B cell (primary cell): ENCODE measurements around the gene FTO. TPM values are rescaled to one million over a fixed set of nuclear protein-coding genes. Genes with fewer than 3 reads are reported as not detected.

Source experiments
- ATAC-seq: fragments of 200-7000 bp; cut with Tn5 transposase; one replicate; pipeline ENCODE4 v1.10.0; 2021; ENCODE audit warnings: low read depth, mild to moderate bottlenecking, moderate number of reproducible peaks, moderate library complexity
- CTCF ChIA-PET: fragments of 350-600 bp; sonication (Branson Sonifier 250); formaldehyde crosslinking; loops from one replicate; lab custom pipeline; 2021; ENCODE audit warnings: antibody characterized with exemption, inconsistent platforms; lab: Charles Lee
- POLR2A ChIA-PET: fragments of 350-600 bp; sonication (Branson Sonifier 250); formaldehyde crosslinking; loops from one replicate; lab custom pipeline; 2021; ENCODE audit warnings: antibody characterized with exemption; lab: Charles Lee
- DNase-seq: peaks from one replicate; pipeline ENCODE4 v3.0.0; 2013
- H2AFZ ChIP-seq: 2 replicates; pipeline ENCODE4 v1.6.1; 2012; ENCODE audit warnings: mild to moderate bottlenecking, low read depth, low read length; ENCODE audit not compliant: insufficient read depth, poor library complexity, severe bottlenecking
- H3K27ac ChIP-seq, 2 donors: 1 replicate in 1 of 2; 2 replicates in 1 of 2; pipeline ENCODE4 v1.5.1; 2012 to 2013; ENCODE audit warnings: low read length in 2 of 2, mild to moderate bottlenecking in 2 of 2, moderate library complexity in 1 of 2
- H3K27me3 ChIP-seq, 4 experiments: fragments of 200-600 bp in 1 of 4; sonication (generic) in 1 of 4; replicated peaks in 1 of 4; 1 replicate in 2 of 4; 2 replicates in 2 of 4; pipeline versions ENCODE4 v1.6.1 to v1.7.0; 2013 to 2016; ENCODE audit warnings: low read length in 3 of 4, mild to moderate bottlenecking in 2 of 4, mixed read lengths in 1 of 4, moderate library complexity in 1 of 4; ENCODE audit not compliant: insufficient read depth in 4 of 4, control insufficient read depth in 3 of 4; ENCODE audit errors: control extremely low read depth in 1 of 4
- H3K36me3 ChIP-seq, 2 experiments: replicated peaks in 1 of 2; 1 replicate in 1 of 2; 2 replicates in 1 of 2; pipeline versions ENCODE4 v1.6.1 to v1.7.1; 2013; ENCODE audit warnings: low read length in 1 of 2; ENCODE audit not compliant: insufficient read depth in 2 of 2, control insufficient read depth in 1 of 2; ENCODE audit errors: control extremely low read depth in 1 of 2, extremely low read depth in 1 of 2
- H3K4me1 ChIP-seq, 2 donors: fragments of 200-600 bp in 1 of 2; sonication (generic) in 1 of 2; 1 replicate in 1 of 2; 2 replicates in 1 of 2; pipeline versions ENCODE4 v1.5.1 to v1.6.1; 2013 to 2017; ENCODE audit warnings: low read length in 2 of 2; ENCODE audit not compliant: control insufficient read depth in 2 of 2, insufficient read depth in 2 of 2
- H3K4me2 ChIP-seq: replicated peaks from 2 replicates; pipeline ENCODE3; 2012; ENCODE audit warnings: mild to moderate bottlenecking, low read depth, low read length; ENCODE audit not compliant: poor library complexity, severe bottlenecking
- H3K4me3 ChIP-seq, 5 experiments: fragments of 200-600 bp in 1 of 5; sonication (generic) in 1 of 5; 1 replicate in 3 of 5; 2 replicates in 2 of 5; pipeline versions ENCODE4 v1.5.1 to v1.7.0; 2011 to 2016; ENCODE audit warnings: low read length in 4 of 5, mild to moderate bottlenecking in 4 of 5, low read depth in 2 of 5, control low read depth in 1 of 5, moderate library complexity in 1 of 5; ENCODE audit not compliant: insufficient read depth in 1 of 5; ENCODE audit errors: control extremely low read depth in 1 of 5, extremely low read depth in 1 of 5
- H3K79me2 ChIP-seq: fragments of 200-600 bp; sonication (generic); one replicate; pipeline ENCODE4 v1.6.0; 2016; ENCODE audit warnings: low read length; ENCODE audit not compliant: control insufficient read depth, insufficient read depth
- H3K9ac ChIP-seq: fragments of 200-600 bp; sonication (generic); 2 replicates; pipeline ENCODE4 v1.6.1; 2017; ENCODE audit warnings: mild to moderate bottlenecking, low read length, moderate library complexity
- H3K9me3 ChIP-seq, 3 donors: one replicate each; pipeline versions ENCODE4 v1.6.1 to v1.7.1; 2013; ENCODE audit warnings: low read length in 2 of 3; ENCODE audit not compliant: control insufficient read depth in 2 of 3, insufficient read depth in 1 of 3; ENCODE audit errors: control extremely low read depth in 1 of 3
- H4K20me1 ChIP-seq: 2 replicates; pipeline ENCODE4 v1.6.0; 2012; ENCODE audit warnings: mild to moderate bottlenecking, low read length; ENCODE audit not compliant: insufficient read depth, control insufficient read depth, poor library complexity, severe bottlenecking
- H3K27ac Mint-ChIP-seq: one replicate; pipeline ENCODE4 v1.8.0; 2021; ENCODE audit warnings: mixed read lengths
- H3K27me3 Mint-ChIP-seq: one replicate; pipeline ENCODE4 v1.8.0; 2021; ENCODE audit warnings: mixed read lengths
- H3K4me1 Mint-ChIP-seq: one replicate; pipeline ENCODE4 v1.8.0; 2021; ENCODE audit warnings: mixed read lengths
- H3K4me3 Mint-ChIP-seq: one replicate; pipeline ENCODE4 v1.8.0; 2021; ENCODE audit warnings: mixed read lengths
- H3K9me3 Mint-ChIP-seq: one replicate; pipeline ENCODE4 v1.8.0; 2022; ENCODE audit warnings: mixed read lengths; ENCODE audit not compliant: insufficient read depth
- CTCF ChIP-seq: fragments of 200-600 bp; IDR thresholded peaks from one replicate; pipeline ENCODE4 v1.8.0; 2022; ENCODE audit warnings: antibody characterized with exemption, mild to moderate bottlenecking
- EZH2 ChIP-seq: IDR thresholded peaks from 2 replicates; pipeline ENCODE4 v1.6.1; 2012; ENCODE audit warnings: borderline replicate concordance, low read depth, mild to moderate bottlenecking, moderate library complexity, low read length; ENCODE audit not compliant: insufficient read depth, poor library complexity, severe bottlenecking
- WGBS: methylation state at CpG from one replicate; pipeline ENCODE4 v1.1.5; 2013; ENCODE audit warnings: missing lambda C conversion rate; ENCODE audit not compliant: insufficient coverage; 5-methylcytosine and 5-hydroxymethylcytosine counted together
- intact Hi-C: fragments of 100-400 bp; cut with micrococcal nuclease; formaldehyde crosslinking; loops from one replicate; pipeline ENCODE4 v1.10.0; 2022
- polyA plus RNA-seq: library from polyadenylated mRNA; depleted of rRNA; stranded (reverse); fragments of >200 nt; gene quantifications from 2 replicates; pipeline ENCODE4 v1.2.3, GENCODE V29; 2012
- total RNA-seq, 2 donors: library from RNA; stranded (reverse); fragments of 120-200 nt in 1 of 2; gene quantifications; 1 replicate in 1 of 2; 2 replicates in 1 of 2; pipeline versions ENCODE4 v1.2.3 to v1.2.4, GENCODE V29; 2013 to 2022

Gene FTO
- total and polyA plus RNA-seq, 2 donors (not counting 1 experiment from before 2014, with no cell fraction given) = 26.5 to 68.5 TPM

GRCh38 chr16:54026456-54026855 lies 322.5 kb downstream of the FTO start:
- no peak overlapping the region for H3K4me2 ChIP-seq
- ChIA-PET CTCF (no interaction called here), POLR2A (no interaction called here)
- H3K36me3 ChIP-seq = no peaks in the 10 kb centered on the region
- no peak for TF ChIP-seq CTCF
- no peak for TF ChIP-seq EZH2
- Mint-ChIP-seq H3K27ac (no peak overlapping the region), H3K27me3 (no peaks in the 10 kb centered on the region), H3K4me3 (no peak overlapping the region), H3K9me3 (peaks cover 7% of the 10 kb centered on the region), H3K4me1 (no peaks in the 10 kb centered on the region)
- peaks cover 0 to 8% (median 0%) of the 10 kb centered on the region in 3 donors for H3K9me3 ChIP-seq
- no peaks in the 10 kb centered on the region for H3K27me3 ChIP-seq
- H4K20me1 ChIP-seq = no peaks in the 10 kb centered on the region
- H3K4me1 ChIP-seq = no peaks in the 10 kb centered on the region
- no CpG with 5 or more reads among the region's 1 CpG for WGBS
- H3K27ac ChIP-seq = no peak overlapping the region
- no peak overlapping the region for H2AFZ ChIP-seq
- intact Hi-C loops = no loop called here
- DNase-seq (no peak), ATAC-seq (no peak)
- no peak overlapping the region for H3K4me3 ChIP-seq
- no peak overlapping the region for H3K9ac ChIP-seq
- no peaks in the 10 kb centered on the region for H3K79me2 ChIP-seq

GRCh38 chr16:54027062-54027461 lies 323.1 kb downstream of the FTO start:
- no peak for ATAC-seq
- ChIA-PET CTCF (no interaction called here), POLR2A (no interaction called here)
- Mint-ChIP-seq H3K27ac (no peak overlapping the region), H3K4me3 (no peak overlapping the region), H3K27me3 (no peaks in the 10 kb centered on the region), H3K4me1 (no peaks in the 10 kb centered on the region), H3K9me3 (peaks cover 7% of the 10 kb centered on the region)
- H3K4me1 ChIP-seq = no peaks in the 10 kb centered on the region
- intact Hi-C loops = no loop called here
- H3K36me3 ChIP-seq = no peaks in the 10 kb centered on the region
- H3K4me2 ChIP-seq = no peak overlapping the region
- H3K27me3 ChIP-seq = no peaks in the 10 kb centered on the region
- H2AFZ ChIP-seq = no peak overlapping the region
- WGBS = no CpG with 5 or more reads among the region's 4 CpGs
- no peak overlapping the region for H3K9ac ChIP-seq
- no peak for TF ChIP-seq CTCF
- TF ChIP-seq EZH2 = no peak
- no peak overlapping the region for H3K27ac ChIP-seq
- H3K4me3 ChIP-seq = no peak overlapping the region
- DNase-seq = no peak
- H3K79me2 ChIP-seq = no peaks in the 10 kb centered on the region
- peaks cover 0 to 8% (median 0%) of the 10 kb centered on the region in 3 donors for H3K9me3 ChIP-seq
- no peaks in the 10 kb centered on the region for H4K20me1 ChIP-seq
